Renal pelvis (tissue), 4 donors: ENCODE results near the gene OSBP2. TPM values are rescaled to one million over a fixed set of nuclear protein-coding genes. Genes with fewer than 3 reads are reported as not detected.
A peak's percentile ranks its signal among the peaks of the same experiment; 100 is the strongest.

ENCODE experiments used
- DNase-seq: peaks from one replicate; pipeline ENCODE4 v3.0.0-alpha.2; 2013
- polyA plus RNA-seq, 3 donors: library from polyadenylated mRNA; unstranded; fragments of 120-200 nt; gene quantifications; one replicate each; pipeline ENCODE4 v1.2.1, GENCODE V29; 2013; ENCODE audit not compliant: insufficient read length in 3 of 3

OSBP2 gene
- polyA plus RNA-seq, 3 donors: 5.6 to 6.7 (median 5.9) TPM

DNA sequence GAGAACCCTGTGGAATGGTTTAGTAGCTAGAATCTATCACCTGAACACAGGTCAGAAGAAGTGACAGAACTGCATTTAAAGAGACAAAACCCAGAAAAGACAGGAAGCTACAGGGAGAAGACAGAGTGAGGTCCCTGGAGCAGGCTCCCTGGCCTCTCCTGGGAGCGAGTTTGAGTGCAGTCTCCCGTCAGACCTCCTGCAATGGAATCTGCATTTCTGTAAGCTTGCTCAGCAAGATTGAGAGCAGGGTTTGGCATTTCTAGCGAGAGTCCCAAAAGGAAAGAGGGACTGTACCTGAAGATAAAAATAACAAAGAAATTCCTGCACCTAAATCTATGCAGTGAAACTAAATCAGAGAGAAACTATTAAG lies 199.7 kb downstream of the OSBP2 start:
- no peak for DNase-seq

DNA sequence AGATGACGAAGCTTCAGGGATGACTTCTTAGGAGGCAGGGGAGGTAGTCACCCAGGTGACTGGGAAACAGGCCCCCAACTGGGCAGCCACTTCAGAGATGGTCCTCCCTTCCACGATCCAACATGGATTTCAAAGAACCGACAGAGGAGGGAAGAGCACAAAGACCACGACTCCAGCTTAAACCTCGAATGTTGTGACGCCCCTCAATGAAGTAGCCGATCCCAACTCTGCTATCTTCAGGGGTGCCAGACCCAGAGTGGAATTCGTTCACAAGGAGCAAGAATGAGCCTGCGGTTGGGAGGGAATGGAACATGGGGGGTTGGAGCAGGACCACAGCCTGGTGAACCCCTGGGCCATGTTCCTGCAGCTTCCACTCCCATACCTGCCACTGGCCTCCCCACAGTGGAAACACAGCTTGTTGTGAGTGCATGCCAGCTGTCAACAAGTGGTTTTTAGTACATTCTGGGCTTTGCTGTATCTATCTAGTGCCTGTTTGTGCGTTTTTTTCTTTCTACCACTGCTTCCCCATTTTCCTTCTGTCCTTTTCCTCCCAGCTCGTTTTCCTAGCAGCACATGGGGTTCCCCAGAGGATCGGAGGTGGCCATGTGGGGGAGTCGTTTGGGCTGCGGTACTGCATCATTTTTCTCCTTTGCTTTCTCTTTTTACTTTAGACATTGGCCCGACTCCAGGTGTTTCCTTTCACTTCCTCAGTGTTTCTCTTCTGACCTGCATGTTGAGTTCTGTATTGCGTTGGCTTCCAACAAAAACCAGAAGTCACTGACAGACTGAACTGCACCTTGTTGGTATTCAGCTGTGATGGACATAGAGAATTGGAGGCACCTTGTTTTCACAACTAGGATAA lies 208.1 kb downstream of the OSBP2 start:
- DNase-seq: no peak

DNA sequence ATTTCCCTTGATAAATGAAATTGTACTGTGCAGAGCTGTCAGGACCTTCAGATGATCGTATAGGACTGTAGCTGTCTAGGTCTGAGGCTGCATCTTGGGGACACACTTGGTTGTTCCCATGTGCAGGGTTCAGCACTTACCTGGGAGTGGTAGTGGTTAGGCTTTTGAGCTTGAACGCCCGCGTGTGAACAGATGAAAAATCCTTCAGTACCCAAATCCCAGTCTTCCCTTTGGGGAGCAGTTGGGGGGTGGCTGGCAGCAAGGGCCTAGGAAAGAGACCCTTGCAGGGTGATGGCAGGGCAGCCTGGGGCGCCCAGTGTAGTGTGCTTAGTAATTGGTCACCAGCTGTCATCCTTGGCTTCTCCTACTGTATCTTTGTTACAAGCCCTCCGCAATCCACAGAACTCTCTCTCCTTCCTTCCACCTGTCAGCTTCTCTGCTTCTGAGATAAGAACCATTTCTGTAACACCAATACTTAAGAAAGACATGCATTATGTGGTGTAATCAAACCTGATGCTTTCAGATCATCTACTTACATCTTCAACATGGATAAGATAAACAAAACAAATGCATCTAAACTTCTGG lies 209.3 kb downstream of the OSBP2 start:
- no peak for DNase-seq

DNA sequence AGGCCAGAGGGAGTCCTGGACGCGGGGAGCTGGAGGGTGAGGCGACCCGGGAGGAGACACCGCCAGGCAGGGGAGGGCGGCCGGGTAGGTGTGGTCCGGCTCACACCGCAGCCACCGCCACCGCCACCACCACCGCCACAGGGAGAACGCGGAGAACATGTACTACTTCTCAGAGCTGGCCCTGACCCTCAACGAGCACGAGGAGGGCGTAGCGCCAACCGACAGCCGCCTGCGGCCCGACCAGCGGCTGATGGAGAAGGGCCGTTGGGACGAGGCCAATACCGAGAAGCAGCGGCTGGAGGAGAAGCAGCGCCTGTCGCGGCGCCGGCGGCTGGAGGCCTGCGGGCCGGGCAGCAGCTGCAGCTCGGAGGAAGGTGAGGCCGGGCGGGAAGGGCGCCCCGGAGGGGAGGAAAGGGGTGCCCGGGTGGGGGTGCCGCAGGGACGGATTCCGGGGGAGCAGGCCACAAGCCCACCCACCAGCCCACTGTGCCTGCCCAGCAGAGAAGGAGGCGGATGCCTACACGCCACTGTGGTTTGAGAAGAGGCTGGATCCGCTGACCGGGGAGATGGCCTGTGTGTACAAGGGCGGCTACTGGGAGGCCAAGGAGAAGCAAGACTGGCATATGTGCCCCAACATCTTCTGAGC lies 211.1 kb downstream of the OSBP2 start:
- no peak for DNase-seq

DNA sequence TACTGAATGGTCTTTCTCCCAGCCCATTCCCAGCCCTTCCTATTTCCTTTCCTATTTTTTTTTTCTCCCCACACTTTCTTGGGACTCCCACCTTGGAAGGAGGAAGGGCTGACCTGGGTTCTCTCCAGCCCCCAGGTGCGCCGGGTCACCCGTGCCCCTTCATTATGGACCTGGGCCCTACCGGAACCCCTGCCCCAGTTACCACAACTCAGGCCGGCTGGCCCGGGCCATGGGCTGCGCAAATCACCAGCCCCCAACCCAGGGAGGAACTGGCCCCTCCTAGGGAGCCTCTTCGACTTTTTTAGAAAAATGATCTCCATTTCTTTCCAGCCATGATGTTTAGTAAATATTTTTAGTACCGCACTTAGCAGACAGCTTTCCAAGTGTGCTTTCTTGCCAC lies 211.7 kb downstream of the OSBP2 start:
- DNase-seq: no peak

DNA sequence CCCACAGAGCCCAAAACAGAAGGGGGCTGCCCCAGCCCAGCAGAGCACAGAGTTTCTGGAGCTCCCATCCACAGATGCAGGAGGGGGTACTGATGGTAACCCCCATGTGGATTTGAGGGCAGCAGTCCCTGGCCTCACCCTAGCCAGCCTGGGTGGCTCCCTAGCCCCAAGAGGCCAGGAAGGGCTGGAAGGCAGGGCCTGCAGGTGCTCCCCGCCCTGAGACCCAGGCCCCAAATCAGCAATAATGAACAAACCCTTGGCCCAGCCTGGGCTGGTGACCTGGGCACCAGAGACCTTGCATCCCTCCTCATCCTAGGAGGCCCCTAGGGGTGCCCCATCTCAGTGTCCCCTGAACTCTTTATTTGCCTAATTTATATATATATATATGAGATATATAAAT lies 212.3 kb downstream of the OSBP2 start:
- DNase-seq: no peak

DNA sequence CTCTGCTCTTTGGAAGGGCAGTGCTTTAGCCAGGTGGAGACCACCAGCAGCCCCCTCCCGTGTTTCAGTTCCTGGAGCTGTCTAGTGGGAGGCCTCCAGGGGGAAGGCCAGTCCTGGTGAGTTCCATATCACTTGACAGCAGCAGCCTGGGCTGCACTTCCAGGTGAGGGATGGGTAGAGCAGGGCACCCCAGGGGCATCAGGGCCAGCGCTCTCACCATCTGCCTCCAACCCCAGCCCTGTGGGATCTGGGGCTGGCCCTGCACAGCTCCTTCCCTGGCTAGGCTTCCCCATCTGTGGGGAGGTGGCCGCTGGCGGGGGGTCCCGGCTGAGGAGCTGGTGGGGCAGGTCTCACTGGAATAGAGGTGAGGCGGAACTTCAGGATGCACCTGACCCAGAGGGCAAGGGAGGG lies 213.4 kb downstream of the OSBP2 start:
- no peak for DNase-seq

DNA sequence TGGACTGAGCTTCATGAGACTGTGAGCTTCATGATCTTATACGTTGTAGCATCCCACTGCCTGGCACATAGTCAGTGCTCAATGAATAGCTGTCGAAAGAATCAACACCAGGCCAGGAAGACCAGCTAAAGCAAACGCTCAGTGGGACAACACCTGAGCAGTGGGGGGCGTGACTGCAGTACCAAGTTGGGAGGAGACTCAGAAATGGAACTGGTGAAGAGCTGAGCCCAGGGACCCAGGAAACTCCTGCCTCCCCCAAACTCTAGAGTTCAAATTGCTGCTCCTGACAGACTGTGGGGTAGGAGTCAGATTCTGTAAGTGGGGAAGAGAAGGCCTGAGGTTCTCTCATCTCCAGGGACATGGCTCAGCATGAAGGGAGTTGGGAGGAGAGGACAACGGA lies 214.6 kb downstream of the OSBP2 start:
- DNase-seq: no peak

DNA sequence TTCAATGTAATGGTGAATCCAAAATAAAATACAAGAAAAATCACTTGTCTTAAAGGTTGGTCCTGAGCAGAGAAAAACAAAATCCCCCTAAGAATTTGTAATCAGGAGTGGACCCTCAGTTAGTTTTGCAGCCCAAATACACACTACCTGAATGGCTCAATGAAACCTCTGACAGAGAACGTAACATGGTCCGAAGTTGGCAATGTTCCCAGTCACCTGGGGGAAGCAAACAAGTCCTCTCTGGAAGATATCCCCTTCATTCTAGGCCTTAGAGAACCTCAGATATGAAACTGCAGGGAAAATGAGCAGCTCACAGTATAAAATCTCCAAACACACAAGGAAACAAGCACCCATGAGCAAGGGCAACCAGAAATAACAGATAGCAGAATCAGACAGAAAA lies 215.7 kb downstream of the OSBP2 start:
- DNase-seq: no peak

DNA sequence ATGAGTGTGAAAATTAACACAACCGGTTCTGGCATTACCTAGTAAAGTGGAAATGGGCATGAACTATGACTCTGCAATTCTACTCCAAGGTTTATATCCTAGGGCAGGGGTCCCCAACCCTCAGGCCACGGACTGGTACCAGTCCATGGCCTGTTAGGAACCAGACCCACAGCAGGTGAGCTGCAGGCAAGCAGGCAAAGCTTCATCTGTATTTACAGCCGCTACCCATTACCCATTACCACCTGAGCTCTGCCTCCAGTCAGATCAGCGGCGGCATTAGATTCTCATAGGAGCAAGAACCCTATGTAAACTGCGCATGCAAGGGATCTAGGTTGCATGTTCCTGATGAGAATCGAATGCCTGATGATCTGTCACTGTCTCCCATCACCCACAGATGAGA lies 224.1 kb downstream of the OSBP2 start:
- no peak for DNase-seq

DNA sequence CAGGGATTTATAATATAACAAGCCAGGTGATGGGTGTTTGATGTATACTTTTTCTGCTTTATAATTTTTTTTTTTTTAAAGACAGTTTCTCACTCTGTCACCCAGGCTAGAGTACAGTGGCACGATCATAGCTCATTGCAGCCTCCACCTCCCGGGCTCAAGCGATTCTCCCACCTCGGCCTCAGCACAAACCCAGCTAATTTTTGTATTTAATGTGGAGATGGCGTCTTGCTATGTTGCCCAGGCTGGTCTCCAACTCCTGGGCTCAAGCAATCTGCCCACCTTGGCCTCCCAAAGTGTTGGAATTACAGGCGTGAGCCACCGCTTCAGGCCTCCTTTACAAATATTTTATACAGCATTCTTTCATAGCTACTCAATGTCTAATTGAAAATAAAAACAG lies 225.3 kb downstream of the OSBP2 start:
- no peak for DNase-seq

DNA sequence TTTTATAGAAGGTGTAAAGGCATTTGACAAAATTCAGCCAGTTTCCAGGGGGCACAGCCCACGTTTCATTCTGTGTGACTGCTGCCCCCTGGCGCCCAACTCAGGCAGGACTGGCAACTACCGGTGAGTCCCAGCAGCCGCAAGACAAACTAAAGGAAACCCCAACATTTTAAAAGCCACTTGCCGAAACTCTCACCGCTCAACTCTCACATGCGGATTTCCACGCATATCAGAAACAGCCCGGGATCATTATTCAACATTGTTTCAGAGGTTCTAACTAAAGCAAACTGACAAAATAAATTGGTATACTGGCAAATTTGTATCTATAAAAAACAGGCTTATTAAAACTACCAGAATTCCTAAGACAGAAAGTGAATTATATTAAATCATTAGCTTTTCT lies 225.7 kb downstream of the OSBP2 start:
- peak; percentile 69 for DNase-seq

DNA sequence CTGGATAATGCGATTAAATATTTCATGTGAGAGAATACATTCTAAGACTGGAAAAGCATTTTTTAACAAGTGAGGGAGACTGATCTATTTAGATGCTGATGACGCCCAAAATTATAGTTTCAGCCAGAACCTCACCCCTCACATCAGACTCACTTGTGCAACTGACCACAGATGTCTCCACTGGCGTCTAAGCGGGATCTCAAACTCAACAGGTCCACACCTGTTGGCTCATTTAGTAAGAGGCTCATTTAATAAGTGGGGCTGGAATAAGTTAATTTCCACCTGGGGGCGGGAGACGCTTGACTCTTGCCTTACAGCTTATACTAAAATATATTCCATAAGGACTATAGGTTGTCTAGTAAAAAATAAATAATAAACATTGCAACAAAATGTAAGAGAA lies 226.4 kb downstream of the OSBP2 start:
- DNase-seq: no peak

DNA sequence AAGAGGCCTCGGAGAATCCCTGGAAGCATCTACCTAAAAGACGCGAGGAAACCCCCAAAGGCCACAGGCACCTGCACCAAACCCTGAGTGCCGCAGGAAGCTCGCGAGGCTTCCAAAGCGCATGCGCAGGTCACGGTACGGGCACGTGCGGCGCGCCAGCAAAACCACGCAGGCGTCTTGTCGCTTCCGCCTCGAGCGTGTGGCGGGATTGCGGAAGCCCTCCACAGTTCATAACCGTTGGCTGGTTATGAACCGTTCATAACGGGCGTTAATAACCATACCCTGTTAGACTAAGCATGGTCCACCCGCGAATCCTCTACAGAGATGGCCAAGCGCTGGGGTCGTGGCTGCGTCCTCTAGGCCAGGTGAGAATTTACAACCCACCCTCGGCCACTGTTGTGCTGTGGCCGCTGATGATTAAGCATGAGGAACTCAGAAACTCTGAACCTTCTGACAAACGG lies 227.5 kb downstream of the OSBP2 start:
- peak; percentile 19 for DNase-seq

DNA sequence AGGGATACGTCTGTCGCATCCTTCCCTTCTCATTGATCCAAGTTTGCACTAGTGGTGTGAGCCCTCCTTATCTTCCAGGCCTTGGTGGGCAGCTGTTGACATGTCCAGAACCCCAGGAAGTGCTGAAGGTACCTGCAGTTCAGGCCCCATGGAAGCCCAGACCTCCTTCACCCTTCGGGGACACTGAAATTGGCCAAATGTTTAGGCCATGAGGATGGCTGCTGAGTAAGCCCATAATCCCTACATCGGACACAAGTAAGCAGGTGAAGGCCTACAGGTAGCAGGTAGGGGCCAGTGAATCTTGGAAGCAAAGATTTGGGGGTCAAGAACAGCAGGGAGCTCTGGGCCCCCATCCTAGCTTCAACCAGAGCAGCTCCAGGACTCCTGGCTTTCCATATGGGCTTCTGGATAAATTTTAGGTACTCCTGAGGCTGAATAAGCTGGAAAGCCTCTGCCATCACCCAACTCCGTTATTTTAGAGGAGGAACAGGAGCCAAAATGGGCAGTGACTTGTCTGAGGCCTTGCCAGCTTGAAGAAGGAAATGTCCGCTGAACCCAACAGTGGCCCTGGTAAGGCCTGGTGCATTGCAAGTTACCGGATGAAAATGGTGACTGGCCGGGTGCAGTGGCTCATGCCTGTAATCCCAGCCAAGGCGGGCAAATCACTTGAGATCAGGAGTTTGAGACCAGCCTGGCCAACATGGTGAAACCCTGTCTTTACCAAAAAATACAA lies 228.7 kb downstream of the OSBP2 start:
- DNase-seq: no peak

DNA sequence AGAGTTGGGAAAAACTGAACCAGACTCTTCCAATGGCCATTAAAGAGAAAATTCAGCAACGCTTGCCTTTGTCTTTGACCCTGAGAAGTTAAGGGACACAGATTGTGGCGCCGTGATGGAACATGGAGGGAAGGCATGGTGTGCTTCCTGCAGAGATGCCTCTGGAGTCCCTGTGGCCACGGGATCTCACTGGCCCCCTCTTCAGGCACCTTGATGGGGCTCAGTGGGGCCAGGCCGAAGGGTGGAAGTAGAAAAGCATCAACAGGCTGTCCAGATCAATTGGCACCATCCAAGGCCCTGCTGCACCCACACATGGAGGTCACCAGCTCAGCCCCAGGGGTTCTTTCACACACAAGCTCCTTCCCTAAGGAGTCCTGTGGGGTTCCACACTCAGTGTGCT lies 231.0 kb downstream of the OSBP2 start:
- DNase-seq: no peak

DNA sequence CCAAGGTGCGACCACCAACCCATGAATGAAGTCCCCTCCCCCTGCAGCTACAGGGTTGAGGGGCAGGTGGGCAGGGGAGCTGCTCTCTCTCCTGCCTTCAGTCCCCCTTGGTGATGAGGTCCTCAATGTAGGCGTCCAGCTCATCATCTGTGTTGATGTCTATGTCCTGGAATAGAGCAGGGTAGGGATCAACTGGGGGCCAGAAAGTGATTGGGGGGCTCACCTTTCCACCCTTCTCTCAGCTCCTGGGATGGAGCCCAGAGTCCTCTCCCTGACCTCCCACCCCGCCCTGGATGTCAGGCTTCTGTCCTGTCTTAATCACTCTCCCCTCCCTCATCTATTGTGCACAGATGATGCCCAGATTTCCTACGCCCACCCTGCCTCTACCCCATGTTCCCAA lies 232.0 kb downstream of the OSBP2 start:
- DNase-seq: no peak

DNA sequence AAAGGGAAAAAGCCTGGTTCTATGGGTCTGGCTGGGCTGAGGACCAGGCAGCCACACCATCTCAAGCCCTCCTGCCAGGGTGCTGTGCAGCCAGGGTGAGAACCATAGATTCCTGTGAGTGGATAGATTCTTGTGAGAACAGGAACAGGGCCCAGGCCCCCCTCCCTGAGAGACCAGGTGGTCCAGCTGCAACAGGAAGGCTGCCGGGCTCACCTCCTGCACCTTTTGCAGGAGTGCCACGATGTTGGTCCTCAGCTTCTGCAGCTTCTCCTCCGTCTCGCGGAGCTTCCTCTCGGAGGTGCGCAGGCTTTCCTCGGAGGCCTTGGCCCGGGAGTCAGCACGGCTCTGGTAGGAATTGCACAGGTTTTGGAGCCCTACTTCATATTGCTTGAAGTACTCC lies 233.1 kb downstream of the OSBP2 start:
- no peak for DNase-seq

DNA sequence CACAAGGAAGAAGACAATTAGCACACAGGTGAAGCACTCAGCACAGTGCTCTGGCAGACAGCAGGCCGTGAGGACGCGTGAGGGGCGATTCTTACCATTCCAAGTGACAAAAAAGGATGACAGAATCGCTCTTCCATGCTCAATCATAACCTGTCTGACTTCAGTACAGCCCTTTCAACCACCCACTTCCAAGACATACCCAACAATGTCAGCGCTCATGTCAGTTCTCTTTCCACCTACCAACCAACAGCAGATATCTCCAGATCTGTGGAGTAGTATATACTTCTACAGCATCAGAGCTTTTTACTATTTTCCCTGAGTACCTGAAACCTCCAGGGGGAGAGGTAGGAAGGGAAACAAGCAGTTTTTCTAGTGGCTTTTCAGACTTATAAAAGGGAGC lies 233.7 kb downstream of the OSBP2 start:
- no peak for DNase-seq

DNA sequence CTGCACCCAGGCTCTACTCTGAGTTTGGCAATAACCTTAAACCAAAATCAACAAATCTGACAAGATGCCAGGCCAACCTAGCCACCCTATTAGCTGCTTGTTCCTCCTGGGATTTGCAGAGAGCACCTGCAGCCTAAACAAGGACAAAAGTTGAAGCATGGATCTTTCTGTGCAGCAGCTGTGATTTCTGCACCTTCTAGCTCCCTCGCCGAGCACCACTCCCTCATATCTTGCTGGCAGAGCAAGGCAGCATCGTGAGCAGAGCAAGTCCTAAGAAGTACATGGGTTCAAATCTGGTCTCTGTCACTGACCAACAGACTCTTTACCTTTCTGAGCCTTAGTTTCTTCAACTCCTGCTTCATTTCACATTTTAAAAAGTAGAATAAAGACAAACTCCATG lies 235.6 kb downstream of the OSBP2 start:
- DNase-seq: no peak

DNA sequence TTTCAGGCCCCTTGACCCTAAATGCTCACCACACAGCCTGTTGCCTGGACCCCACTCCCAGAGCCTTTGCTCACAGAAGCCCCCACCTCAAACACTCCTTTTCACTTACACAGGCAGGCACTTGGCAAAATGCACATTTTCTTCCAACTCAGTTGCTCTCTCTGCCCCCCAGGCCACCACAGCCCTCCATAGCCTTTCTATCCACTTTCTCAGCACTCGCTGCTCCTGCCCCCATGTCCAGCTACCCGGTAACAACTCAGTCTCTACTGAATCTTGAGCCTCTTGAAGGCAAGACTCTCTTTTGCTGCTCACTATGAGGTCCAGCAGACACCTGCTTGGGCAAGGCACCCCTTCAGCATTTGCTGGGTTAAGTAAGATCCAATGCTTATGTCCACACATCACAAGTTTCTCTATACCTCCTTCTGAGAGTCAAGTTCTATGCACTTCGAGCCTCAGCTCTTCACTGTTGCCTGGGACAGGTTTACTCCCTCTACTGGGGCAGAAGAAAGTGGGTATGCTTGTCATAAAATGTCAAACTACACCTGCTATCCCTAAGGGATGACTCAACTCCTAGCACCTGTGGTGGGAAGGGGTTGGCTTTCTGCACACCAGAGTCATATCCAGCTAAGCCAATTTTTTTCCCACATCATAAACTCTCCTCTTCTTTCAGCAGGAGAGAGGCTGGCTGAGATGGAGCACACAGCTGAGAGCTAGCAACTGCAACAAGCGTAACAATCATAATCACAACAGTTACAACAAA lies 237.0 kb downstream of the OSBP2 start:
- no peak for DNase-seq

DNA sequence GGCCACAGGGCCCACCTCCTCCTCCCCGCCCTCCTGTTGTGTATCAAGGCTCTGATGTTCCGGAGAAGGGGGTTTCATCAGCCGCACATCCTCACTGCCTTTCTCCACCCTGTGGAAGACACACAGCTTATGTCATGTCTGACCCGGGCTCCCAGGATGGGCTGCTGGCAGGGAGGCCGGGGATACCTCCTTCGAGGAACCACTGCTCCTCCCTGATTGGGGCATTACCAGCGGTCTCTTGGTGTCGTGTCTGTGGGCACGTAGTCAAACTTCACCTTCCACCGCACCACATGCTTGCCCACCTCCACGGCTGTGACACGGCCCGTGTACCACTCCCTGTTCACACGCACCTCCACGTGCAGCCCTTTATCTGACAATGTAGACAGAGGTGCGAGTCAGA lies 238.0 kb downstream of the OSBP2 start:
- DNase-seq: no peak
